HTR-8/SVneo (cell line): ENCODE results near the gene CDH10.

Experiments
- DNase-seq: peaks from one replicate; pipeline ENCODE4 v3.0.0; 2011; ENCODE audit warnings: low spot score, mixed read lengths; ENCODE audit not compliant: insufficient read length
- FAIRE-seq: peaks from 2 replicates; lab custom pipeline; 2011; peaks lifted over from hg19 to GRCh38; lab: Jason Lieb, UNC

CDH10 gene

DNA sequence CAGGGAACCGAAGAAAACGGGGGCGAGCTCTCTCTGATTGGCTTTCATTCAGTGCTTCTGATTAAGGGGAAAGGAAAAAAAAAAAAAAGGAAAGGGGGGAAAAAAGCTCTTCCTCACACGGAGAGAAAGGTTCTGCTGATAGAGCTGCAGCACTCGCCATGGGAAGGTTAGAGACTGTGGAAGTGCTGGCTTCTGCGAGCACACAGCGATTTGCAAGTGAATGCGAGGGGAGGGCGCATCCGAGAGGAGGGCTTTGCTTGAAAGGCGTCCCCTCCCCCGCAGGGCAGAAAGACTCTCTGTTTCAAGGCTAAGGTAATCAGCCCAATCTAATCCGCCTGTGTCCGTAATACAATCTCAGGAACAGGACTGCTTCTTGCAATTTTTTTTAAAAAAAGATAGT, at the start of gene CDH10:
Gene CDH10, minus strand, starts transcription at position 218 of the 400 bp plus-strand sequence. CDS start 51,488 bp downstream, outside the sequence.
- DNase-seq (peak; percentile 52), FAIRE-seq (peak; percentile 72)

DNA sequence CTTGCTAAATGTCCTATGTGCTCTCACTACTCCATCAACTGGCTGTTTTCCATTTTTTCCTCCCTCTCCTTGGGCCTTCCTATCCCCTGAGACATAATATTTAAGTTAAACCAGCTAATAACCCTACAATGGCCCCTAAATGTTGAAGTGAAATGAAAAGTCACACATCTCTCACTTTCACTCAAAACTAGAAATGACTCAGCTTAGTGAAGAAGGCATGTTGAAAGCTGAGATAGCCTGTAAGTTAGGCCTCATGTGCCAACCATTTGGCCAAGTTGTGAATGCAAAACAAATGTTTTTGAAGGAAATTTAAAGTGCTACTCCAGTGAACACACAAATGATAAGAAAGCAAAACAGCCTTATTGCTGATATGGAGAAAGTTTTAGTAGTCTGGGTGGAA, 48.8 kb upstream of the CDH10 start:
- DNase-seq (no peak), FAIRE-seq (no peak)

DNA sequence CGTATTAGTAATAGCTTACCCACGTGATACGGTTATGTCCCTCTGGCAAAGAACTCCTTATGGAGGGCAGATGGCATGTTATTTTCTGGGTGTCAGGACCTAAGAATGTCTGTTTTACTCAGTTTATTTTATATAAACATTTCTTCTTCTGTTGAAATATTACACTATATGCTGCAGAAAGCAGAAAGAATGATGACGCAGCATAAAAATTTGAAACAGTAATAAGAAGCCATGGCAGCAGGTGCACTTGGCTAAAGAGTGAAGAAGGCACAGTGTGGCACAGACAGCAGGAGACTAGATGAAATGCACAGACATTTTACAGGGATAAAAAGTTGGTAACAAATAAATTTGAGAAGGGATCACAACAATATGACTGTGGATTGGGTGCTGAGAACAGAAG, 46.3 kb upstream of the CDH10 start:
- no peak for DNase-seq
- no peak for FAIRE-seq

DNA sequence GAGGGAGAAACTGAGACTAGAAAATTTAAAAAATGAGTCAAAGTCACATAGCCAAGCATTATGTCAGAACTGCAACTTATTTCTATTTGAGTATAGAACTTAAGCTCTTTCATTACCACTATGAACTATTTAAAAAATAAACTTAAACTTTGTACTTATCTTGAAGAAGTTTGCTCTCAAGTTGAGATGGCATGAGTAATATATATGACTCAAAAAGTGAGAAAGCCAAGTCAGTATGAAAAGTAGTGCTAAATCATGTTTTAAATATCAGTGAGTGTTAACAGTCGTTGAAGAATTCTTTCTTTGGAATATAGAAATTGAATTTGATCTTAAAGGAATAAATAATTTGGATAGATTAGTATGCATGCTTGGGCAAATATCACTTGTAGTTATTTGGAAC, 36.3 kb upstream of the CDH10 start:
- DNase-seq = no peak
- FAIRE-seq = no peak

DNA sequence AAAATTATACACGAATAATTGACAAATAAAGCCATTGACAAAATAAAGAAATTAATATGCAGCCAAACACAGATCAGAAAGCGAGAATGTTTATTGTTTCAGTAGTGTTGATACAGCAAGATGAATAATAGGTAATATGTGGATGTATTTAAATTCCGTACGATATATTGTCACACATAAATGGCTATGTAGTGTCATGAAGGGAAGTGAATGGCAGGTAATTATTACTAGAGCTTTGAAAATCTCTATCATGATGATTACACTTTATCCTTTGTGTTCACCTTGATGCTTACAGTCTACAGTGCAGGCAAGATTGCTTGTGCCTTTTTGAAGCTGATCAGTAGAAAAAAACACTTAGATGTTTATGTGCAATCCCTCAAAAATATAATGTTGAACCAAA, 23.3 kb upstream of the CDH10 start:
- FAIRE-seq (no peak), DNase-seq (no peak)

DNA sequence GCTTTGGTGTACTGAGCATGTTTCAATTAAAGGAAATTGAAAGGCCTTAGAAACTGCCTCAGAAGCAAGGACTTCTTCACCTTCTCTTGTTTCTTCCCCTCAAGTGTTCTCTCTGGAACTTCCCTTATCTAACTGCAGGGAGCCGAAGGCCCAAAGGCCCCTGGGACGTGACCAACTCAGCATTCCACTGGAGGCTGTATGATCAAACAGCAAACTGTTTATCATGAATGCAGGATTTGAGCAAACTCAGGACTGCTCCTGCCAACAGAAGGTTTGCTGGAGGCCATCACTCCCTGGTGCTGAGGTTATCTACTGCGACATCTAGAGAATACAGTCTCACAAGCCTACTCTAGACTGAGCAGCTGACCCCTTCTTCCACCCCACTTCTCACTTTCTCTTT, 4.8 kb upstream of the CDH10 start:
- FAIRE-seq (no peak), DNase-seq (no peak)

DNA sequence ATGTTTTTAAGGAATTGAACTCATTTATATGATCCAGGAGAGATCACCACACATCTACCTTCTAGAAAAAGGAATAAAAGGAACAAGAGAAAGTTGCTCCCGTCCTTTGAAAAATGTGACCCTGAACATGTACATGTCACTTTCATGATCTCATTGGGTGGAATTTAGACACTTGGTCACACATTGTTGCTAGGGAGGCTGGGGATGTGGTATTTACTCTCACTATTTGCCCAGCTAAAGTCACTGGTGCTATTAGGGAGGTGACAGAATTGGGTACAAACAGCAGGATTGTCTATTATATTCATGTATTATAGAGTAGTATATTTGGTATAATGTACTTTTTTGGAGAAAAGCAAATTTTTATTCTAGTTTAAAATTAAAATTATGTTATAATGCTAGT, 2.1 kb upstream of the CDH10 start:
- no peak for DNase-seq
- FAIRE-seq = peak; percentile 31

DNA sequence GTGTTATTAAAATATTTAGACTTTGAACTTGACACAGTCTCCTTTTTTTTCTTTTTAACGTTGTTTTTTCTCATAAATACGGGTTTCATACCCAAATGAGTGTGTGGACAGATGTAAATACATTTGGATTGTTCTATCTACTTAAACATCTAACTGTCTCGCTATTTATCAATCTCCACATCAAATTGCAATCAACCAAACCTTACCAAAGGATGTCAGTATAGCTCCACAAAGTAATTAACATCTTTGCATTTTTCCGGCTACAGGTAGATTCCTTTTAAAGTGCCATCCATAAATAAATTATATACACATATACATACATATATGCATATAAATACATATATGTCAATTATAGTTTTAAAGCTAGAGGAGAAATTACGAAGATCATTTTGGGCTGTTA, 705 bp upstream of the CDH10 start:
- FAIRE-seq (no peak), DNase-seq (no peak)

DNA sequence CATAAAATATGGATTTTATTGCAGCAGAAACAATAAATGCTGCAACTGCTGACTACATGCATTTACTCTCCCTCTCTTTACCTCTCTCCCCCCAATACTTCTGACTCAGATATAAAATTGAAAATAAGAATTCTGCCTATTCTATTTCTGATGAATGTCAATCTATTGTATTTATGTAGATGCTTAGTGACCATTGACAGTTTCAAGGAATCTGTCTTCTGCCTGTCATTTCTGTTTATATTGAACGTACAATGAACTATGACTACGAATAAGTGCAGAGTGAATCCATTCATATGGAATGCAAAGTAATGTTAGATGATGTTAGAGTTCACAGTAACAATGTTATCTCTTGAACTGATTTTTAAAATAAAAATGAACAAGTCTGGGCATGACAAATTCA, 898 bp downstream of the CDH10 start:
- no peak for DNase-seq
- FAIRE-seq = peak; percentile 67

DNA sequence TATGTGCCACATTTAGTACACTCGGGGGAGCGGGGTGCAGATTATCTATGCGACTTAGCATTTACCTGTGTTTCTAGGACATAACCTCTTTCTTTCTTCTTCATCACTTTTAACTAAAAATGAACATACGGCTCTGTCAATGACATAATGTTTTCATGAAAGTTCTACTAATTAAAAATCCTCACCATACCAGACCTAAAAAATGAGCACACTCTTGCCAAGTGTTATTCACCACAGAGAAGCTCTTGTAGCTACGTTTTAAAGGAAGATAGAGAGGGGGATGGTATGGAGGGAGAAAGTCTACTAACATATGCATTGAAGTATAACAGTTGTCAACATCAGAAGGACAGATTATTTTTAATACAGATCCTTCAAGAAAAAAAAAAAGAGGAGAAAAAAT, 1.6 kb downstream of the CDH10 start:
- DNase-seq (no peak), FAIRE-seq (no peak)

DNA sequence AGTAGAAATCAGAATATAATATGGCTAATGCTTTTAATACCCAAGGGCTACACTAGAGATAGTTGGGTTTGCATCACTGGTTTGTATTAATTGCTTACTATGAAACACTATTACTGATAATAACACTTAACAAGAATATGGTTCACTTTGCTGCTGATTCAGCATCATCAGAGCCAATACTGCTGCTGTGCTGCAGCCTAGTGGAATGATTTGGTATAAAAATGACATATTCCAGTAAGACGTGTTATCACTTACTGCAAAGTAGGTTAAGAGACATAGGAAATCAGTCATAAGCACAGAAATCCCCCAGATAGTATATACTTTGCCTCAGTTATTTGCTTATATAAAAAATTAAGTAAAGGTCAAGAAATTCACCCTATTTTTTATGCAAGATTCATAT, 2.8 kb downstream of the CDH10 start:
- DNase-seq (peak; percentile 30), FAIRE-seq (peak; percentile 89)

DNA sequence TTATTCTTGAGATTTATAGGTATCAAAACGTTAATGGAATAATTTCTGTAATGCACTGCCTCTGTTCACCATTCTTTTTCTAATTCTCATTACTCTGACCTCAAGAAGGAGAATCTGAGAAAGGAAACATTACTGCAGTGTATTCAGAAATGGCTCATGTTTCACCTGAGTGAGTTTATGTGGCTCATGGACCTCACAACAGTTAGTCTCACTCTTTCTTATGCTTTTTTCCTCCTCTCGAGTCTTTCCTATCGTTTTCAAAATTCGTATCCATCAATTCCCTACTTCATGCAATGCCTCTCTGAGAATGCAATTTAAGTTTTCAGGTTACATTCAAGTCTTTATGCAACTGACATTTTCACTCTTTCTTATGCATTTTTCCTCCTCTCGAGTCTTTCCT, 9.6 kb downstream of the CDH10 start:
- FAIRE-seq = peak; percentile 69
- DNase-seq = no peak

DNA sequence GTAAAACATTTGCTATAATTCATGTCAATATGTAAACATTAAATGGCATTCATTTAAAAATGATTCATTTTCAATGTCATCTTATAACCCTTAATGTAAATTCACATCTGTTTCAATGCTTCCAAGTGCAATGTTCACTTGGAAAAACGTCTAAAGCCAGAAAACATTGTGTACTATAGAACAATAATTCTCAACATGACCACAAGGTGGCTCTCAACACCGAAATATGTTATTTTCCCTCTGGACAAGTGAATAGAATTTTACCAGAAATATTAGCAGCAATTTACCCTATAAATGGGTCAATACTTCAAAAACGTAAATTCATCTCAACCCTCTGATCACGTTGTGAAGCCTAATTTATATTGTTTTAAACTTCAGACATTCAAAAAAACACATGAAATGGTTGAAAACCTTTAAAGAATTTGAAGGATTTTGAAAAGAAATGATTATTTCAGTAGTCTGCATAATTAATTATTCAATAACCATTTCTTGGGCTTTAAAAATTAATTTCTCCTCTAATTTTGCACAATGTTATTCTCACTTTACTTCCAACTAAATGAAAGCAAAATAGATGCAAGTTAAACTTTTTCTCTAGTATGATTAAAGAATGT, 11.0 kb downstream of the CDH10 start:
- peak; percentile 31 for DNase-seq
- no peak for FAIRE-seq

DNA sequence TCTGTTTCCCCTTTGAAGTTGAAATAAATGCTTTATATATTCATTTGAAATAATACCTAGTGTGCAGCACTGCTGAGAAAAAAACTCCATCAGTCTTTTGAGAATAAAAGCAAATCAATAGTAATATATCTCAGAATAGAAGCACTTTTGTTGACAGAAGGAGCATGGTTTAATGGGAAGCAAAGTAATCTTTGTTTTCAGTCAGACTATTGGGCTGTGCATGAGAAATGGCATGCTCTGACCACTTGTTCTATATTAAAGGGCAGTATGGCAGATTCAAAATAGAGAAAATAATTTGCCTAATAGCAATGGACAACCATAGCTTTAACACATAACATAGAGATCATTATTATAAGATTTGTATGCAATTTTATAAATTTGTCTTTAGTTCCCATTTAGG, 12.4 kb downstream of the CDH10 start:
- DNase-seq = no peak
- no peak for FAIRE-seq

DNA sequence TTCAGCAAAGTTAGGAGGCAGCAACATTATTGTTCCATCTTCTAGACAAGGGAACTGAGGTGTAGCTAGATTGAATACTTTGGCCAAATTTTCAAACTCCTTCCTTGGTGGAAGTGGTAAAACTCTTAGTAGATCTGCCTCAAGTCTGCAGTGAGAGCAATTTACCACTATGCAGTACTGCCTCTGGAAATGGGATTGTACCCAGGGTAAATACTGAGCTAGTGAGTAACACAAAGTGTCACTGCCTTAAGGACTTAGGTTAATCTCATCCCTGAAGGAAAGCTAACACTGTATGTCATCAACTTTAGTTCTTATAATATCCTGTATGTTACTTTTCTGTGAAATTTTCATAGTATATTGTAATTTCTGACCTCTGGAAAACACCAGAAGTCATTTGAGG, 13.9 kb downstream of the CDH10 start:
- FAIRE-seq (no peak), DNase-seq (no peak)

DNA sequence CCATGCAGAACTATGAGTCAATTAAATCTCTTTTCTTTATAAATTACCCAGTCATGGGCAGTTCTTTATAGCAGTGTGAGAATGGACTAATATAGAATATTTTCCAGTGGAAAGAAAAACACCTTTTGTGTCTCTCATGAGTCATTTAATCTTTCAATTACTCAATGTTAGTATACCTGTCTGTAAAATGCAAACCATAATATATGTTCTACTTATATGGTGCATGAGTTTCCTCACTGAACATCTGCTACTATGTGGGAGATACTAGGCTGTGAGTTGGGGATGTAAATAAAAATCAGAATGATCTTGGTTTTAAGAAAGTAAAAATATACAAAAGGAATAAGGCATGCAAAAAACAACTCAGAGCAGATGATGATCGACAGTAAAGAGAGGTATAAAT, 15.0 kb downstream of the CDH10 start:
- FAIRE-seq = no peak

DNA sequence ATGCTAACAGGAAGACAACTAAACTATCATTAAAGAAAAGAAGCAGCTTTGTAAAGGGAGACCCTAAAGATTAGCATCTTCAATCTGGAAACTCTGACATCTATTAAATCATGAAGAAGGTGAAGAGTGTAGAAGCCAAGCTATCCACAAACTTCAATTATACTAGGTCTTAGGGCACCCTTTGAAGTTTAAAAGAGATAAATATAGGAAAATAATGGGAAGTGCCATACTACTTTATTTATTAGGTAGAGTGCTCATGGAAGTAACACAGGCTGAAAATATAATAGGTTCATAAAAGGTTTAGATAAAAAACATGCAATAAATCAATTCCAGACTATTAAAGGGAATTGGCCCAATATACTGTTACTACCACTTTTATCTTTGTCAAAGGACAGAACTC, 19.9 kb downstream of the CDH10 start:
- DNase-seq = no peak
- FAIRE-seq = no peak

More for the DNA sequence above, 15.0 kb downstream of the CDH10 start:
- DNase-seq = no peak

DNA sequence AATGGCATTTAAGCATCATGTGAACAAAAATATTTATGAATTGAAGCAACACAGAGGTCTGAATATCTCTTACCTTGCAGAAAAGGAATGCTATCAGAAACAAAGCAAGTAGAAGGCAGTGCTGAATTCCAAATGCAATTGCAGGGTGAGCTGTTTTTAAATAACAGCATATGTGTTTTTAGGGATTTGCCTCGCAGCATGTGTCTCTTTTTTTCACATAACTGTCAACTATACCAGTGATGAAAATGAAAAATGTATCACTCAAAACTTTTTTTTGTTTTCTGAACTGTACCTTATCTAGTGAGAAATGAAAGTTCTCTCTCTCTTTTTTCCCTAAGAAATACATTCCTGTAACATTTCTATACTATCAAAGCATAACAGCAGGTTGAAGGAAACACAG, 21.2 kb downstream of the CDH10 start:
- DNase-seq (no peak), FAIRE-seq (peak; percentile 23)

DNA sequence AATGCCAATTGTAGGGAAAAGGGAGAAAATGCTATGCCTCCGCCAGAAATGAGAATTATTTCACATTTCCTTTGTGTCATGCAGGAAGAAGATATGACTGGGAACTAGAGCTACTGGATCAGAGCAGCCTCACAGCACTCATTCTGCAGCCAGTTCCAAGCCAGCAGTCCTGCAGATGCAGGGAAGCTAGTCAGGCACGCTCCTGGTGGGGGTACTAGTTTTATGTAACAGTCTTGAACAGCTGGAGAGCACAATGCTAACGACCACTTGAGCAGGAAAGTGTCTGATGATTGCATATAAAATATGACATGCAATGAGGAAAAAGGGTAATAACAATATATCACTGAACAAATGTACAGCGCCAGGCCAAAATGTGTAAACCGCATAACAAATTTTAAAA, 21.7 kb downstream of the CDH10 start:
- DNase-seq = no peak
- no peak for FAIRE-seq

DNA sequence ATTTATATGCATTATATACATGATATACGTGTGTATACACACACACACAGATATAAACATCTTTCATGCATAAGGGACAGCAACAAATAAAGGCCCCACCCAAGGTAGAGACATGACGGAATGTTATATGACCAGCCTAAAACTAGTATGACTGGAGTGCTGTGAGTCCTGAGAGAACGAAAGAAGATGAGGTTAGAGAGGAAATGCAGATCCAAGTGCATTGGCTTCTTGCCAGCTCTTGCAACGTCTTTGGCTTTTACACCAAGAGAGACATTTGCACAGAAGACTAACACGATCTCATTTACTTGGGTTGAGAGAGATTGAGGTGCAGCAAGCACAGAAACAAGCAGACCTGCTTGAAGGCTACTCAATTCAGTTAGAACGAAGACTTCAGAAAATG, 23.0 kb downstream of the CDH10 start:
- FAIRE-seq (peak; percentile 36), DNase-seq (no peak)

DNA sequence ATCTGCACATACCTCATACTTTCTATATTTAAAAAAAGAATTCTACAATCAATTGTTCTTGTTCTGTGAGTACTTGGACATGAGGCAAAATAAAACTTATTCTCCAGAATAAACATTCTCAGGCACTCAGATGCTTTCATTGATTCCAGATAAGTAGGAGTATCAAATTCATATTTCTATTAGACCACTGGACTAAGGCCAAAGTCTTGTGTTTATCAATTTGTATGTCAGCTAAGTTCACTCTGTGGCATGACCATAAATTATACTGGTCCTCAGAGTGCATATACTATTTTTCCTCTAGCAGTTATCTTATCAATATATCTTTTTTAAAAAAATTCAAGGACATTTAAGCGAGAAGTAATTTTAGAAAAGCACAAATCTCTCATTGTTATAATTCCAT, 28.2 kb downstream of the CDH10 start:
- FAIRE-seq (no peak), DNase-seq (no peak)

DNA sequence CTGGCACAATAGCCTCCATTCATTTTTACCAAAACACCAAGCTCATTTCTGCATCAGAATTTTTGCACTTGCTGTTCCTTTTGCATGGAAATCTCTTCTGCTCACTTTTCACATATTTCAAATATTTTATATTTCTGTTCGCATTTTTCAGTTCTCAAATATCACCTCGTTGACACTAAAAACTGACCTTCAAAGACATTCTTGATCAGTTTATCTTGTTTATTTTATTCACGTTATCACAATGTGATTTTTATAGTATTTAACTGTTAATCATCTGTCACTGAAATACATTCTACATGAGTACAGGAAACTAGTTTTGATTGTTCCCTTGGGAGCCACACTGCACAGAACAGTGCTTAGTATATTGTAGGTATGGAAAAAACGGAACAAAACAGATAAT, 29.6 kb downstream of the CDH10 start:
- DNase-seq (no peak), FAIRE-seq (no peak)

DNA sequence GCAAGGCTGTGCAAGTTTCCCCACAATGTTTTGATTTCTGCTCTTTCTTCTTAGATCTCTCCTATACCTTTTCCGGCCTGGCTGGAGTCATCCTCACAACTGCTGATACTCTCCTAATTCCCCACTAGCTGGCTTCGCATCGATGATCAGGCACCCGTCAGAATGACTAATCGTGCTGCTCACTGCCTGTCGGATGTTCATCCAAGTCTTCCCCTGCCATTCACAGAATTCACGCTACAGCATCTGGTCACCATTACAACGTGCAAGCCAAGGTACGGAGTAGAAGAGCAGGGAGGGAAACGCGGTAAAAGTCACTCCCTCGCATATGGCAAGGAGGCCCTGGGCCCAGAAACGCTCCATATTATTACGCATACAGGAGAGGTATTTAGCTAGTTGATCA, 35.1 kb downstream of the CDH10 start:
- FAIRE-seq (peak; percentile 82), DNase-seq (no peak)
